RWPE2 (cell line): ENCODE measurements around the gene AHCYL1.

ENCODE experiments used
- ATAC-seq: fragments of 200-7000 bp; cut with Tn5 transposase; 3 replicates; pipeline ENCODE4 v1.9.1; 2021; ENCODE audit warnings: low read depth
- DNase-seq: peaks from one replicate; pipeline ENCODE4 v3.0.0-alpha.2; 2020; ENCODE audit warnings: low spot score
- H3K27ac ChIP-seq: fragments of 450-650 bp; 2 replicates; pipeline ENCODE4 v1.5.1; 2017; ENCODE audit warnings: mild to moderate bottlenecking; ENCODE audit not compliant: poor library complexity, severe bottlenecking
- H3K27me3 ChIP-seq: fragments of 250-450 bp; sonication (Bioruptor Pico); 2 replicates; pipeline ENCODE4 v1.5.1; 2021; ENCODE audit warnings: mild to moderate bottlenecking, moderate library complexity; ENCODE audit not compliant: insufficient read depth, poor library complexity, severe bottlenecking
- H3K36me3 ChIP-seq: fragments of 250-450 bp; sonication (Bioruptor Pico); 2 replicates; pipeline ENCODE4 v1.5.1; 2020; ENCODE audit warnings: low read depth, mild to moderate bottlenecking, moderate library complexity
- H3K4me1 ChIP-seq: fragments of 250-450 bp; sonication (Bioruptor Pico); 2 replicates; pipeline ENCODE4 v1.5.1; 2021; ENCODE audit warnings: mild to moderate bottlenecking, moderate library complexity; ENCODE audit not compliant: insufficient read depth, poor library complexity, severe bottlenecking
- H3K4me3 ChIP-seq: fragments of 250-450 bp; sonication (Bioruptor Pico); 2 replicates; pipeline ENCODE4 v1.5.1; 2021; ENCODE audit warnings: mild to moderate bottlenecking, moderate library complexity; ENCODE audit not compliant: severe bottlenecking
- H3K9me3 ChIP-seq: fragments of 250-450 bp; sonication (Bioruptor Pico); 2 replicates; pipeline ENCODE4 v1.5.1; 2021; ENCODE audit warnings: mild to moderate bottlenecking, moderate library complexity; ENCODE audit not compliant: severe bottlenecking
- CTCF ChIP-seq: fragments of 450-650 bp; IDR thresholded peaks from one replicate; pipeline ENCODE4 v1.5.1; 2017; ENCODE audit warnings: mild to moderate bottlenecking, moderate library complexity; ENCODE audit not compliant: poor library complexity, severe bottlenecking

AHCYL1 gene

GRCh38 chr1:109984456-109985246, at the start of gene AHCYL1:
Gene AHCYL1, plus strand, starts transcription at chr1:109984765. Its CDS starts 288 bp downstream, at chr1:109985053.
- no peaks in the 10 kb centered on the region for H3K9me3 ChIP-seq
- peaks cover 13% of the 10 kb centered on the region for H3K4me1 ChIP-seq
- DNase-seq (peak; percentile 99), ATAC-seq (peak; percentile 84)
- H3K36me3 ChIP-seq: peaks cover 18% of the 10 kb centered on the region; the same call in 1 of the 2 replicates
- no peaks in the 10 kb centered on the region for H3K27me3 ChIP-seq
- peak; percentile 96 for TF ChIP-seq CTCF
- H3K27ac ChIP-seq: peak within 1 kb of the TSS; percentile 57
- H3K4me3 ChIP-seq: peak within 1 kb of the TSS; percentile 62

DNA sequence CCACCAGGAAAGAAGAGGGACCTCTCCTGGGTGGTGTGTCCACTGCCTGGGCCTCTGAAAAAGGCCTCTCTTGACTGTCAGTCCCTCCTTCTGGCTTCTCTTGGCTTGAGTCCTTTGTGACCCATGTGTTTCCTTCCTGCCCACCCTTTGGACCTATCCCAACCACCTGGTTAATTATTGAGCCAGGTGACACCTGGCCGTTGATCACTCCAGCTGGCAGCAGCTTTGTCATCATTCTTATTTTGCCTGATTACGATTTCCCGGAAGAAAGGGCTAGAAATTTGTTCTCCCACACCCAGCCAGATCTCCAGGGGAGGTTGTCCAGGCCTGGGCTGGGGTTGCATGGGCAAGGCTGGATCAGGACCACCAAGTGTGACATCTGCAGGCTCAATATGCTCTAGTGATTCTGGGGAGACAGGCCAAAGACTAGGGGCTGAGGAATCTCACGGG, 49.1 kb upstream of the AHCYL1 start:
- ATAC-seq (no peak), DNase-seq (no peak)
- Histone ChIP-seq H3K9me3 (peaks cover 7% of the 10 kb centered on the region), H3K4me1 (no peaks in the 10 kb centered on the region), H3K36me3 (no peaks in the 10 kb centered on the region), H3K27ac (no peak overlapping the region), H3K27me3 (no peaks in the 10 kb centered on the region), H3K4me3 (no peak overlapping the region)
- no peak for TF ChIP-seq CTCF

- peaks cover 7% of the 10 kb centered on the region for H3K9me3 ChIP-seq
- ATAC-seq (no peak), DNase-seq (no peak)
- no peaks in the 10 kb centered on the region for H3K36me3 ChIP-seq
- TF ChIP-seq CTCF: no peak
- H3K27me3 ChIP-seq: no peaks in the 10 kb centered on the region
- no peak overlapping the region for H3K4me3 ChIP-seq
- H3K27ac ChIP-seq: no peak overlapping the region
- H3K4me1 ChIP-seq: no peaks in the 10 kb centered on the region
Observed at GRCh38 chr1:109937738-109938137, 46.8 kb upstream of the AHCYL1 start.

GRCh38 chr1:109938556-109938955, 46.0 kb upstream of the AHCYL1 start:
- H3K4me3 ChIP-seq: no peak overlapping the region
- H3K4me1 ChIP-seq: no peaks in the 10 kb centered on the region
- H3K27ac ChIP-seq: no peak overlapping the region
- no peak for TF ChIP-seq CTCF
- no peaks in the 10 kb centered on the region for H3K27me3 ChIP-seq
- peaks cover 7% of the 10 kb centered on the region for H3K9me3 ChIP-seq
- DNase-seq (no peak), ATAC-seq (no peak)
- H3K36me3 ChIP-seq: no peaks in the 10 kb centered on the region

- Histone ChIP-seq H3K4me3 (no peak overlapping the region), H3K9me3 (peaks cover 5% of the 10 kb centered on the region), H3K36me3 (no peaks in the 10 kb centered on the region), H3K27me3 (no peaks in the 10 kb centered on the region), H3K4me1 (no peaks in the 10 kb centered on the region), H3K27ac (no peak overlapping the region)
- no peak for TF ChIP-seq CTCF
- DNase-seq (no peak), ATAC-seq (no peak)
Observed at GRCh38 chr1:109942434-109942833, 42.1 kb upstream of the AHCYL1 start.
